HL-60 (cell line): ENCODE results near the gene FCAMR.

Experiments used
- DNase-seq, 2 experiments: peaks; one replicate each; pipeline ENCODE4 v3.0.0-alpha.2; 2010 to 2020; ENCODE audit warnings: low read depth in 1 of 2, low spot score in 1 of 2
- H3K27ac ChIP-seq: fragments of 250-450 bp; sonication (Bioruptor Pico); replicated peaks from 2 replicates; pipeline ENCODE4 v1.5.1; 2020; ENCODE audit warnings: mild to moderate bottlenecking, moderate library complexity
- H3K27me3 ChIP-seq: fragments of 250-450 bp; sonication (Bioruptor Pico); 2 replicates; pipeline ENCODE4 v1.5.1; 2021; ENCODE audit warnings: mild to moderate bottlenecking, moderate library complexity; ENCODE audit not compliant: insufficient read depth, poor library complexity, severe bottlenecking
- H3K4me3 ChIP-seq: replicated peaks from 2 replicates; pipeline ENCODE4 v1.5.1; 2011; ENCODE audit warnings: mild to moderate bottlenecking, control low read depth, low read length; ENCODE audit not compliant: insufficient read depth
- CTCF ChIP-seq: IDR thresholded peaks from one replicate; pipeline ENCODE4 v1.5.1; 2011; ENCODE audit warnings: low read length, control low read depth, inconsistent platforms; ENCODE audit not compliant: insufficient read depth
- GABPA ChIP-seq: IDR thresholded peaks from 2 replicates; pipeline ENCODE4 v1.6.1; 2012; ENCODE audit warnings: low read depth
- POLR2AphosphoS5 ChIP-seq: IDR thresholded peaks from 2 replicates; pipeline ENCODE4 v1.6.1; 2012; ENCODE audit warnings: low read depth
- SPI1 ChIP-seq: IDR thresholded peaks from 2 replicates; pipeline ENCODE4 v1.6.1; 2012; ENCODE audit warnings: low read depth, mild to moderate bottlenecking, borderline replicate concordance
- TF ChIP-seq, protein P1 (sequence below): IDR thresholded peaks from 2 replicates; pipeline ENCODE4 v1.6.1; 2012; ENCODE audit warnings: low read depth; ENCODE audit not compliant: insufficient replicate concordance

FCAMR gene

DNA sequence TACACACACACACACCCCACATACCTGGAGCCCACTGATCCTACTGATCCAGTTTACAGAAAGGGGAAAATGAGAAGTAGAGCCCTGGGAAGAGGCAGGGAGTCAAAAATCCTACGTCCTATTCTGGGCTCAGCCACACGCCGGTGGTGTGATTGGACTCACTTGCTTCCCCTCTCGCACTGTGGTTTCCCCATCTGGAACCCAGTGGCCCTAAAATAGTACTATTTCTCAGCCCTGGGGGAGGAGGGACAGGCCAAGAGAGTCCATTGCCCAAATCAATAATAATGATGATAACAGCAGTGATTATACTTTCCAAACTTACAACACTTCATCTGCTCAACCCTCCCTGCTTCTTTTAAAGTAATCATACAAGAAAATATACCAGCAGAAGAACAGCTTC is 21.1 kb downstream of the FCAMR start:
- Histone ChIP-seq H3K4me3 (no peak overlapping the region), H3K27me3 (no peaks in the 10 kb centered on the region), H3K27ac (no peak overlapping the region)
- TF ChIP-seq GABPA, result no peak
- TF ChIP-seq POLR2AphosphoS5, result no peak
- TF ChIP-seq CTCF, result no peak
- TF ChIP-seq SPI1, result no peak
- TF ChIP-seq, protein P1, sequence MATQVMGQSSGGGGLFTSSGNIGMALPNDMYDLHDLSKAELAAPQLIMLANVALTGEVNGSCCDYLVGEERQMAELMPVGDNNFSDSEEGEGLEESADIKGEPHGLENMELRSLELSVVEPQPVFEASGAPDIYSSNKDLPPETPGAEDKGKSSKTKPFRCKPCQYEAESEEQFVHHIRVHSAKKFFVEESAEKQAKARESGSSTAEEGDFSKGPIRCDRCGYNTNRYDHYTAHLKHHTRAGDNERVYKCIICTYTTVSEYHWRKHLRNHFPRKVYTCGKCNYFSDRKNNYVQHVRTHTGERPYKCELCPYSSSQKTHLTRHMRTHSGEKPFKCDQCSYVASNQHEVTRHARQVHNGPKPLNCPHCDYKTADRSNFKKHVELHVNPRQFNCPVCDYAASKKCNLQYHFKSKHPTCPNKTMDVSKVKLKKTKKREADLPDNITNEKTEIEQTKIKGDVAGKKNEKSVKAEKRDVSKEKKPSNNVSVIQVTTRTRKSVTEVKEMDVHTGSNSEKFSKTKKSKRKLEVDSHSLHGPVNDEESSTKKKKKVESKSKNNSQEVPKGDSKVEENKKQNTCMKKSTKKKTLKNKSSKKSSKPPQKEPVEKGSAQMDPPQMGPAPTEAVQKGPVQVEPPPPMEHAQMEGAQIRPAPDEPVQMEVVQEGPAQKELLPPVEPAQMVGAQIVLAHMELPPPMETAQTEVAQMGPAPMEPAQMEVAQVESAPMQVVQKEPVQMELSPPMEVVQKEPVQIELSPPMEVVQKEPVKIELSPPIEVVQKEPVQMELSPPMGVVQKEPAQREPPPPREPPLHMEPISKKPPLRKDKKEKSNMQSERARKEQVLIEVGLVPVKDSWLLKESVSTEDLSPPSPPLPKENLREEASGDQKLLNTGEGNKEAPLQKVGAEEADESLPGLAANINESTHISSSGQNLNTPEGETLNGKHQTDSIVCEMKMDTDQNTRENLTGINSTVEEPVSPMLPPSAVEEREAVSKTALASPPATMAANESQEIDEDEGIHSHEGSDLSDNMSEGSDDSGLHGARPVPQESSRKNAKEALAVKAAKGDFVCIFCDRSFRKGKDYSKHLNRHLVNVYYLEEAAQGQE, result no peak
- no peak for DNase-seq

DNA sequence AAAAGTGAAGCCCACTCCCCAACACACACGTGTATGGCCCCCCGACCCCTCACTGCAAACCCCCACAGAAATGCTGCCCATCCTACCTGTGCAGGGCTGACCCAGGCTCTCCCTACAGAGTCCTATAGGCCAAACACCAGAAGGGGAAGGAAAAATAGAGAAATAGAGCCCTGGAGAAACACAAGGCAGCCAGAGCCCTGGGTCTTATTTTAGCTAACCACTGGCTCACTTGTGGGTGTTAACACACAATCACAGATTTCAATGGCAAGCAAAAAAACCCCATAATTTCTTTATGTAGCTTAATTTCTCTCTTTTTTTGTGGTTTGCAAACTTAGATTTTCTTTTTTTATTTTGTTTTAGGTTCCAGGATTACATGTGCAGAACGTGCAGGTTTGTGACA is 23.0 kb downstream of the FCAMR start:
- H3K27ac ChIP-seq, result no peak overlapping the region
- H3K27me3 ChIP-seq, result peaks cover 3% of the 10 kb centered on the region
- no peak for DNase-seq
- TF ChIP-seq CTCF (no peak), GABPA (no peak), SPI1 (no peak), POLR2AphosphoS5 (no peak)
- TF ChIP-seq, protein P1, result no peak
- no peak overlapping the region for H3K4me3 ChIP-seq

- H3K27ac ChIP-seq, result no peak within 1 kb of the TSS
- no peak for DNase-seq
- TF ChIP-seq POLR2AphosphoS5, result no peak
- TF ChIP-seq, protein P1, result no peak
- no peak for TF ChIP-seq GABPA
- TF ChIP-seq SPI1, result no peak
- TF ChIP-seq CTCF, result no peak
- H3K4me3 ChIP-seq, result no peak within 1 kb of the TSS
- peaks cover 3% of the 10 kb centered on the region for H3K27me3 ChIP-seq
Measured at GRCh38 chr1:206946261-206946660, 24.0 kb downstream of the FCAMR start, which contains the start of gene PIGR. Gene PIGR, minus strand, starts transcription at chr1:206946466. Its CDS starts 5,935 bp downstream, at chr1:206940531.
